Smooth muscle cell (in vitro differentiated cells): ENCODE data around the gene RSPO1. TPM values are rescaled to one million over a fixed set of nuclear protein-coding genes. Genes with fewer than 3 reads are reported as not detected.

Experiments used
- DNase-seq: peaks from one replicate; lab custom pipeline; 2025; ENCODE audit not compliant: unreplicated experiment; lab: John Stamatoyannopoulos, UW
- H2AFZ ChIP-seq: fragments of 200-600 bp; sonication (generic); 2 replicates; pipeline ENCODE4 v1.6.0; 2016; ENCODE audit warnings: antibody characterized with exemption, low read depth, mild to moderate bottlenecking
- H3F3A ChIP-seq: fragments of 200-600 bp; sonication (generic); 2 replicates; pipeline ENCODE4 v1.6.0; 2017; ENCODE audit warnings: antibody characterized with exemption, low read depth
- H3K27ac ChIP-seq: fragments of 200-600 bp; sonication (generic); 2 replicates; pipeline ENCODE4 v1.5.1; 2016; ENCODE audit warnings: low read depth, mild to moderate bottlenecking
- H3K27me3 ChIP-seq: fragments of 200-600 bp; sonication (generic); 2 replicates; pipeline ENCODE4 v1.6.1; 2016; ENCODE audit warnings: low read depth, mild to moderate bottlenecking
- H3K36me3 ChIP-seq: fragments of 200-600 bp; sonication (generic); 2 replicates; pipeline ENCODE4 v1.5.1; 2016; ENCODE audit warnings: low read depth
- H3K4me1 ChIP-seq: fragments of 200-600 bp; sonication (generic); 2 replicates; pipeline ENCODE4 v1.5.1; 2016; ENCODE audit warnings: low read depth
- H3K4me2 ChIP-seq: fragments of 200-600 bp; sonication (generic); 2 replicates; pipeline ENCODE4 v1.6.0; 2016; ENCODE audit warnings: mild to moderate bottlenecking
- H3K4me3 ChIP-seq: fragments of 200-600 bp; sonication (generic); 2 replicates; pipeline ENCODE4 v1.5.1; 2016; ENCODE audit warnings: mild to moderate bottlenecking
- H3K79me2 ChIP-seq: fragments of 200-600 bp; sonication (generic); 2 replicates; pipeline ENCODE4 v1.6.0; 2016; ENCODE audit warnings: low read depth, mild to moderate bottlenecking
- H3K9ac ChIP-seq: fragments of 200-600 bp; sonication (generic); 2 replicates; pipeline ENCODE4 v1.6.0; 2016; ENCODE audit warnings: low read depth
- H3K9me3 ChIP-seq: fragments of 200-600 bp; sonication (generic); replicated peaks from 2 replicates; pipeline ENCODE4 v1.5.1; 2016; ENCODE audit warnings: low read depth
- H4K20me1 ChIP-seq: fragments of 200-600 bp; sonication (generic); 2 replicates; pipeline ENCODE4 v1.6.0; 2016; ENCODE audit warnings: low read depth
- WGBS: methylation state at CpG from one replicate; pipeline ENCODE4 v1.1.7; 2016; ENCODE audit warnings: low lambda C conversion rate; 5-methylcytosine and 5-hydroxymethylcytosine counted together
- polyA plus RNA-seq: library from polyadenylated mRNA; unstranded; fragments of >200 nt; fragmentation: Nextera tagmentation; extraction: Ambion mirVana; gene quantifications from 2 replicates; pipeline ENCODE4 v1.2.1, GENCODE V29; 2016
- total RNA-seq: library from RNA; depleted of rRNA; stranded (reverse); fragments of >200 nt; gene quantifications from 2 replicates; pipeline ENCODE4 v1.2.3, GENCODE V29; 2014
- TF ChIP-seq, protein P1 (sequence below): fragments of 200-600 bp; sonication (generic); IDR thresholded peaks from 2 replicates; pipeline ENCODE4 v1.5.1; 2017; ENCODE audit warnings: borderline replicate concordance, mild to moderate bottlenecking, antibody characterized with exemption; ENCODE audit not compliant: insufficient read depth, poor library complexity, severe bottlenecking

Gene RSPO1
- total and polyA plus RNA-seq, 2 experiments from 2014 or later, result not detected

DNA sequence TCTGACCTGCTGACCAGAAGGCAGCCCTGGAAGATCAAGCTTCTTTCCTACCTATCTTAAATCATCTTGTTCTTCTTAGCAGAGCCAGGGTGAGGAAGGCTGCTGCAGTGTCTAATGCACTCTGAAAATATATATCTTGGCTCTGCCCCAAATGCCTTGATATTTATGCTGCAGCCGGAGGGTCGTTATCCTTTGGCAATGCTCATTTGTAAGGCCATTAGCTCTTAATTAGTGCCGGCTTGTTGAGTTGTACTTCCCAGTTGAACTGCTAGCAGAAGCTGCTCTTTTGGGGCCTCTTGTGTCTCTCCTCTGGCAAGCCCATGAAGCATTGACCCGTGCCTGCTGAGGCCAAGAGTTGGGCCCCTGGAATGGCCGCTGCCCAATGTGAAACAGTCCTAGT, 34.8 kb downstream of the RSPO1 start:
- H3K27me3 ChIP-seq, result peaks cover 8% of the 10 kb centered on the region
- no peak overlapping the region for H2AFZ ChIP-seq
- no peaks in the 10 kb centered on the region for H3K9me3 ChIP-seq
- H3K4me3 ChIP-seq, result no peak overlapping the region
- no peak for DNase-seq
- peaks cover 7% of the 10 kb centered on the region for H3K79me2 ChIP-seq
- H3K36me3 ChIP-seq, result no peaks in the 10 kb centered on the region
- no peaks in the 10 kb centered on the region for H3F3A ChIP-seq
- no peak overlapping the region for H3K4me2 ChIP-seq
- H3K4me1 ChIP-seq, result peaks cover 3% of the 10 kb centered on the region
- no peaks in the 10 kb centered on the region for H4K20me1 ChIP-seq
- H3K9ac ChIP-seq, result no peak overlapping the region
- 90% methylated on average over 5 of the region's 5 CpGs for WGBS
- H3K27ac ChIP-seq, result no peak overlapping the region
- TF ChIP-seq, protein P1, sequence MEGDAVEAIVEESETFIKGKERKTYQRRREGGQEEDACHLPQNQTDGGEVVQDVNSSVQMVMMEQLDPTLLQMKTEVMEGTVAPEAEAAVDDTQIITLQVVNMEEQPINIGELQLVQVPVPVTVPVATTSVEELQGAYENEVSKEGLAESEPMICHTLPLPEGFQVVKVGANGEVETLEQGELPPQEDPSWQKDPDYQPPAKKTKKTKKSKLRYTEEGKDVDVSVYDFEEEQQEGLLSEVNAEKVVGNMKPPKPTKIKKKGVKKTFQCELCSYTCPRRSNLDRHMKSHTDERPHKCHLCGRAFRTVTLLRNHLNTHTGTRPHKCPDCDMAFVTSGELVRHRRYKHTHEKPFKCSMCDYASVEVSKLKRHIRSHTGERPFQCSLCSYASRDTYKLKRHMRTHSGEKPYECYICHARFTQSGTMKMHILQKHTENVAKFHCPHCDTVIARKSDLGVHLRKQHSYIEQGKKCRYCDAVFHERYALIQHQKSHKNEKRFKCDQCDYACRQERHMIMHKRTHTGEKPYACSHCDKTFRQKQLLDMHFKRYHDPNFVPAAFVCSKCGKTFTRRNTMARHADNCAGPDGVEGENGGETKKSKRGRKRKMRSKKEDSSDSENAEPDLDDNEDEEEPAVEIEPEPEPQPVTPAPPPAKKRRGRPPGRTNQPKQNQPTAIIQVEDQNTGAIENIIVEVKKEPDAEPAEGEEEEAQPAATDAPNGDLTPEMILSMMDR, result no peak

DNA sequence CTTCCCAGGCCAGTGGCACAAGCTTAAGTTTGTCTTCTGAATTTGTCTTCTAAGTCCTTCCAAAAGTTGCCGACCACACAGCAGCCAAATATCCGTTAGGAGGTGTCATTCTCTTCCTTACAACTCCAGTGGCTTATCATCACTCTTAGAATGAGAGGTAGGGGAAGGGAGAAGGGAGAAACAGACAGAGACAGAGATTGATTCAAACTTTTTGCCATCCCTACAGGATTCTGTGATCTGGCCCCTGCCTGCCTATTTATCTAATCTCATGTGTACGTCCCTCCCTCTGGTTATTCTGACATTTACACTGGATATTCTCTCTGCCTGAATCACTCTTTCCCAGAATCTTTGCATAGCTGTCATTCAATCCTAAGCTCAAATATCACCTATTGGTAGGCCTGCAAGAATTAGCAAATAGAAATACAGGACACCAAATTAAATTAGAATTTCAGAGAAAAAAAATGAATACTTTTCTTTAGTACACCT, 38.5 kb downstream of the RSPO1 start:
- Histone ChIP-seq H3K79me2 (peaks cover 36% of the 10 kb centered on the region), H3K9ac (peak overlapping the region; percentile 90), H4K20me1 (peaks cover 30% of the 10 kb centered on the region), H3K4me2 (peak overlapping the region; percentile 99), H3K27me3 (no peaks in the 10 kb centered on the region), H3K9me3 (no peaks in the 10 kb centered on the region), H3K36me3 (peaks cover 13% of the 10 kb centered on the region), H3K4me1 (peaks cover 14% of the 10 kb centered on the region), H3K27ac (peak overlapping the region; percentile 94), H2AFZ (peak overlapping the region; percentile 79), H3F3A (no peaks in the 10 kb centered on the region), H3K4me3 (peak overlapping the region; percentile 77)
- TF ChIP-seq, protein P1, result no peak
- WGBS, result 9% methylated on average over 3 of the region's 3 CpGs
- no peak for DNase-seq

DNA sequence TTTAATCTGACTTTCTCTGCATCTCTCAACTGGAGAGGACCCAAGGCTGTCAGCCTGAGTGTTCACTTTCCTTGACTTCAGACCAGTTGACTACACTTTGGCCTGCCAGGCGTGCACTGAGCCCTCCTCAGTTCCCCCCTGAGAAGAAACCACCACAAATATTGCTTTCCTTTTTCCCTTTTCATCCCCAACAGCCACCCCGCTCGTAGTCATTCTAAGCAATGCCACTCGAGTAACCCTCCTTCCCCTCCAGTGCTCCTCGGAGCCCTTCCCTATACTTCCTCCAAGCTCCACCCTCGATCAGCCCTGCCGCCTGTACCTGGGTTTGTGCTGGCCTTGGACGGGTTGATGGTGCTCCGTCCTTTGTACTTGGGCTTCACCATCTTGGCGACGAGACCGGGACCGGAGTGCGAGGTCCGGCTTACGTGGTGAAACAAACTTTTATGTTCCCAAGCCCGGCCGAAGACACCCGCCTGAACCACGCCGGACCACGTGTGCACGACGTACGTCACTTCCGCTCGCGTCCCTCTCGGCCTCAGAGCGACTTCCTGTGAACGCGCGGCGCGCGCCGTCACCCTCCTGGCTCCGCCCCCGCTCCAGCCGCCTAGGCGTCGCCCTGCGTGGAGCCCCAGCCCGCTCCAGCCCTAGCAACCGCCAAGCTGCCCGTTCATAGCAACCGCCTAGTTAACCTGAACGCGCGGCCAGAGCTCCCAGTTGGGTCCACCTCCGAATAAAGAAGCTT, 39.1 kb downstream of the RSPO1 start, which contains the start of gene GNL2:
GNL2 (minus strand) TSS at position 498 of the 742 bp plus-strand sequence; CDS start at position 383, 115 bp downstream.
- WGBS, result 0% methylated on average over 47 of the region's 51 CpGs
- Histone ChIP-seq H3K27me3 (no peaks in the 10 kb centered on the region), H3K79me2 (peaks cover 36% of the 10 kb centered on the region), H3K4me2 (peak within 1 kb of the TSS; percentile 99), H3K9ac (peak within 1 kb of the TSS; percentile 90), H3K4me3 (peak within 1 kb of the TSS; percentile 77), H3K36me3 (peaks cover 13% of the 10 kb centered on the region), H2AFZ (peak within 1 kb of the TSS; percentile 93), H3K9me3 (no peaks in the 10 kb centered on the region), H3K4me1 (peaks cover 14% of the 10 kb centered on the region), H4K20me1 (peaks cover 30% of the 10 kb centered on the region), H3K27ac (peak within 1 kb of the TSS; percentile 94), H3F3A (no peaks in the 10 kb centered on the region)
- peak; percentile 82 for DNase-seq
- TF ChIP-seq, protein P1, result no peak
